Endothelial cell of umbilical vein (primary cell): ENCODE measurements around the gene APBB3. TPM values are rescaled to one million over a fixed set of nuclear protein-coding genes. Genes with fewer than 3 reads are reported as not detected.

ENCODE experiments used
- BruUV-seq: library from RNA; stranded (reverse); fragments of 400-500 nt; replicated peaks from 2 replicates; lab custom pipeline; 2021; lab: Mats Ljungman, UMichigan
- CTCF ChIA-PET: fragments of 300-600, 350-600 bp; sonication (Branson Sonifier 250); formaldehyde crosslinking; loops from one replicate; lab custom pipeline; 2021; ENCODE audit warnings: antibody characterized with exemption, inconsistent platforms; lab: Charles Lee
- POLR2A ChIA-PET: fragments of 300-600, 350-600 bp; sonication (Branson Sonifier 250); formaldehyde crosslinking; loops from one replicate; lab custom pipeline; 2021; ENCODE audit warnings: antibody characterized with exemption, inconsistent platforms; lab: Charles Lee
- DNase-seq: peaks from one replicate; pipeline ENCODE4 v3.0.0-alpha.2; 2011; ENCODE audit warnings: low read depth, low spot score
- FAIRE-seq: peaks from 2 replicates; lab custom pipeline; 2011; peaks lifted over from hg19 to GRCh38; lab: Jason Lieb, UNC
- H2AFZ ChIP-seq: 2 replicates; pipeline ENCODE4 v1.6.0; 2012; ENCODE audit warnings: low read depth, low read length, control low read depth, inconsistent platforms
- H3K27ac ChIP-seq: 2 replicates; pipeline ENCODE4 v1.5.1; 2011; ENCODE audit warnings: low read depth, mild to moderate bottlenecking, control low read depth, low read length, moderate library complexity; ENCODE audit not compliant: insufficient read depth
- H3K27me3 ChIP-seq, 2 experiments: 2 replicates each; pipeline versions ENCODE4 v1.6.0 to v1.6.1; 2011; ENCODE audit warnings: low read length in 2 of 2, mixed read lengths in 1 of 2; ENCODE audit not compliant: control insufficient read depth in 2 of 2, insufficient read depth in 2 of 2
- H3K36me3 ChIP-seq, 2 experiments: 2 replicates in 1 of 2; 3 replicates in 1 of 2; pipeline ENCODE4 v1.5.1; 2011; ENCODE audit warnings: low read length in 2 of 2, mild to moderate bottlenecking in 1 of 2, moderate library complexity in 1 of 2; ENCODE audit not compliant: control insufficient read depth in 2 of 2, insufficient read depth in 2 of 2; ENCODE audit errors: extremely low read depth in 1 of 2
- H3K4me1 ChIP-seq: 3 replicates; pipeline ENCODE4 v1.5.1; 2011; ENCODE audit warnings: mild to moderate bottlenecking, low read length; ENCODE audit not compliant: control insufficient read depth, insufficient read depth; ENCODE audit errors: extremely low read depth
- H3K4me2 ChIP-seq: 2 replicates; pipeline ENCODE4 v1.6.1; 2011; ENCODE audit warnings: low read length, control low read depth, mixed read lengths; ENCODE audit not compliant: insufficient read depth
- H3K4me3 ChIP-seq, 3 experiments: fragments of 200-600 bp in 1 of 3; sonication (generic), shearing (Covaris generic) in 1 of 3; replicated peaks in 1 of 3; 2 replicates each; pipeline ENCODE4 v1.5.1; 2011 to 2016; ENCODE audit warnings: control low read depth in 3 of 3, low read length in 3 of 3, mild to moderate bottlenecking in 2 of 3, inconsistent platforms in 1 of 3, low read depth in 1 of 3, moderate library complexity in 1 of 3; ENCODE audit not compliant: insufficient read depth in 1 of 3
- H3K79me2 ChIP-seq: 2 replicates; pipeline ENCODE4 v1.6.0; 2012; ENCODE audit warnings: low read length, inconsistent platforms; ENCODE audit not compliant: control insufficient read depth, insufficient read depth
- H3K9ac ChIP-seq: replicated peaks from 2 replicates; pipeline ENCODE3; 2011; ENCODE audit warnings: low read length, control low read depth; ENCODE audit not compliant: insufficient read depth; ENCODE audit errors: extremely low read depth
- H3K9me1 ChIP-seq: replicated peaks from 3 replicates; pipeline ENCODE4 v1.6.0; 2011; ENCODE audit warnings: mild to moderate bottlenecking, low read length; ENCODE audit not compliant: control insufficient read depth, insufficient read depth; ENCODE audit errors: extremely low read depth
- H3K9me3 ChIP-seq: replicated peaks from 2 replicates; pipeline ENCODE4 v1.5.1; 2012; ENCODE audit warnings: low read length, inconsistent platforms; ENCODE audit not compliant: control insufficient read depth, insufficient read depth
- H4K20me1 ChIP-seq: replicated peaks from 2 replicates; pipeline ENCODE3; 2011; ENCODE audit warnings: mild to moderate bottlenecking, low read length; ENCODE audit not compliant: control insufficient read depth, insufficient read depth; ENCODE audit errors: extremely low read depth
- CTCF ChIP-seq, 2 donors: IDR thresholded peaks; 1 replicate in 1 of 2; 2 replicates in 1 of 2; pipeline ENCODE4 v1.5.1; 2011; ENCODE audit warnings: low read length in 2 of 2, mild to moderate bottlenecking in 2 of 2, moderate library complexity in 2 of 2, control low read depth in 1 of 2, inconsistent platforms in 1 of 2, low read depth in 1 of 2; ENCODE audit not compliant: insufficient read depth in 1 of 2; ENCODE audit errors: extremely low read depth in 1 of 2
- EZH2 ChIP-seq: IDR thresholded peaks from 2 replicates; pipeline ENCODE4 v1.6.1; 2012; ENCODE audit warnings: borderline replicate concordance, low read depth, mild to moderate bottlenecking, moderate library complexity, low read length, inconsistent platforms; ENCODE audit not compliant: severe bottlenecking
- FOS ChIP-seq: IDR thresholded peaks from 2 replicates; pipeline ENCODE4 v1.6.1; 2011; ENCODE audit warnings: mild to moderate bottlenecking, low read length, moderate library complexity, borderline replicate concordance; ENCODE audit not compliant: insufficient read depth
- GATA2 ChIP-seq: IDR thresholded peaks from 2 replicates; pipeline ENCODE4 v1.7.0; 2011; ENCODE audit warnings: low read depth, mild to moderate bottlenecking, moderate library complexity, mixed read lengths, low read length; ENCODE audit not compliant: insufficient read length, insufficient read depth
- JUN ChIP-seq: IDR thresholded peaks from 2 replicates; pipeline ENCODE4 v1.6.1; 2011; ENCODE audit warnings: borderline replicate concordance, low read depth; ENCODE audit not compliant: insufficient read length, insufficient read depth
- MAX ChIP-seq: IDR thresholded peaks from 2 replicates; pipeline ENCODE4 v1.6.1; 2011; ENCODE audit not compliant: insufficient read depth, insufficient read length
- MYC ChIP-seq: IDR thresholded peaks from one replicate; pipeline ENCODE4 v1.6.1; 2011; ENCODE audit warnings: mild to moderate bottlenecking, low read depth, low read length
- POLR2A ChIP-seq: IDR thresholded peaks from 2 replicates; pipeline ENCODE4 v1.6.1; 2012; ENCODE audit warnings: low read depth, mild to moderate bottlenecking, control low read depth, low read length
- POLR2AphosphoS5 ChIP-seq: IDR thresholded peaks from 2 replicates; pipeline ENCODE4 v1.6.1; 2012; ENCODE audit warnings: low read depth, mild to moderate bottlenecking, control low read depth, low read length, moderate library complexity; ENCODE audit not compliant: insufficient read depth
- dilution Hi-C: fragments of 300-500 bp; cut with MboI; formaldehyde crosslinking; loops from one replicate; pipeline ENCODE4 v1.15.0; 2019; ENCODE audit warnings: low sequenced_read_pairs; ENCODE audit not compliant: extremely low pct_ligation_motif_present
- intact Hi-C: fragments of 100-400 bp; cut with micrococcal nuclease; formaldehyde crosslinking; loops from one replicate; pipeline ENCODE4 v1.10.0; 2022
- polyA plus RNA-seq, 4 experiments: library from polyadenylated mRNA; depleted of rRNA in 3 of 4; stranded (reverse) in 3 of 4; unstranded in 1 of 4; fragments of >200 nt; gene quantifications; 2 replicates each; pipeline versions ENCODE4 v1.2.1 to v1.2.3, GENCODE V29; 2011 to 2012; ENCODE audit warnings: missing spikeins in 1 of 4
- total RNA-seq: library from RNA; stranded (reverse); gene quantifications from 2 replicates; pipeline ENCODE4 v1.2.3, GENCODE V29; 2021

Gene APBB3
- total and polyA plus RNA-seq, 2 donors (not counting 3 experiments of a cell fraction or from before 2014, with no cell fraction given): 12.1 to 22.8 TPM

DNA sequence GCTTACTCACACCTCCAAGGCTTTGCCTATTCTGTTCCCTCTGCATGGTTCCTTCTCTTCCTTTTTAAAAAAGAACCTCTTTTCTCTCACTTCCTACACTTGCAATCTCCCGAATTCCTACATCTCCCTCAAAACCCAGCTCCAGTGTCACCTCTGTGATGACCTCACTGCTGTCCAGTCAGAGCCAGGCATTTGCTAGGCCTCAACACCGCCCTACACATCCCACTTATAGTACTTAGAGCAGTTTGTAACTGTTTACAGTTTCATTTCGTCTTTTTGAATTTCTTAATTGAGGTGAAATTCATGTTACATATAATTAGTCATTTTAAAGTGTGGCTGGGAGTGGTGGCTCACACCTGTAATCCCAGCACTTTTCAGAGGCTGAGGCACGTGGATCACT lies 37.7 kb upstream of the APBB3 start:
- Histone ChIP-seq H3K9me1 (no peaks in the 10 kb centered on the region), H3K27me3 (no peaks in the 10 kb centered on the region), H3K4me1 (no peaks in the 10 kb centered on the region), H4K20me1 (no peaks in the 10 kb centered on the region), H3K9ac (no peak overlapping the region), H3K27ac (no peak overlapping the region), H3K4me2 (no peak overlapping the region), H3K9me3 (no peaks in the 10 kb centered on the region), H2AFZ (no peak overlapping the region), H3K79me2 (no peaks in the 10 kb centered on the region), H3K4me3 (no peak overlapping the region), H3K36me3 (no peaks in the 10 kb centered on the region)
- intact Hi-C loops (no loop called here), dilution Hi-C loops (no loop called here)
- DNase-seq (no peak), FAIRE-seq (no peak)
- ChIA-PET CTCF (no interaction called here), POLR2A (no interaction called here)
- no peak for TF ChIP-seq JUN
- TF ChIP-seq CTCF (IDR thresholded peaks at IDR 0.05; ENCODE audit: extremely low read depth in 1 of 2, insufficient read depth in 1 of 2, low read depth in 1 of 2, low read length in 2 of 2): no peak
- no peak for TF ChIP-seq POLR2A
- no peak for TF ChIP-seq FOS
- no peak for TF ChIP-seq EZH2
- no peak for TF ChIP-seq GATA2
- no peak for TF ChIP-seq POLR2AphosphoS5
- BruUV-seq: no TSS peak

DNA sequence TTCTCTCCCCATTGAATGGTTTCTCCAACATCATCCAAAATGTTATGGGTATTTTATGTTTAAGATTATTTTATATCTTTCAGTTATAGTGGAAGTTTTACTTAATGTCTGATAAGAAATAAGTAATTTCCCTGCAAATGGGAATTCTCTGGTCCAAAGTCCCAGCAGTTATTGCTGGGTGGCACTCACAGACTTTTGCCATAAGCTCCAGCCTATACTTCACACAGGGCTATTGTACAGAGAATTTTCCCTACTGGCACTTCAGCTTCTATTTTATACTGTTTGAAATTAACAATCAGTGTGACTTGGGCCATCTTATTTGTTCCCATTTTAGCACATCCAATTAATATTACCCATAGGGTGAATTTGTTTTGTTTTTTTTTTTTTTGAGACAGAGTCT lies 35.7 kb upstream of the APBB3 start:
- Histone ChIP-seq H3K9me3 (no peaks in the 10 kb centered on the region), H3K4me2 (no peak overlapping the region), H3K4me3 (no peak overlapping the region), H2AFZ (no peak overlapping the region), H3K27ac (no peak overlapping the region), H3K79me2 (no peaks in the 10 kb centered on the region), H3K4me1 (no peaks in the 10 kb centered on the region), H3K9me1 (no peaks in the 10 kb centered on the region), H3K36me3 (no peaks in the 10 kb centered on the region), H3K9ac (no peak overlapping the region), H3K27me3 (no peaks in the 10 kb centered on the region), H4K20me1 (no peaks in the 10 kb centered on the region)
- no TSS peak for BruUV-seq
- intact Hi-C loops: no loop called here
- dilution Hi-C loops: no loop called here
- DNase-seq (no peak), FAIRE-seq (no peak)
- CTCF ChIA-PET: interaction anchor here (0.9 kb wide), 1 partner anchor 21 kb away, joined by 3 read pairs; no protein-coding TSS in a partner anchor
- TF ChIP-seq MYC (no peak), POLR2AphosphoS5 (no peak), EZH2 (no peak), GATA2 (no peak), MAX (no peak), CTCF (IDR thresholded peaks at IDR 0.05; ENCODE audit: extremely low read depth in 1 of 2, insufficient read depth in 1 of 2, low read depth in 1 of 2, low read length in 2 of 2) (no peak), FOS (no peak), JUN (no peak)
- POLR2A ChIA-PET: no interaction called here
